ENCODE measurements around the gene TOR1A.

GRCh38 chr9:129835860-129836223, 11.9 kb upstream of the TOR1A start:
- TF ChIP-seq BHLHE40 (IDR thresholded peaks at IDR 0.05; ENCODE audit: borderline replicate concordance) (no peak), CTBP1 (IDR thresholded peaks at IDR 0.05; ENCODE audit: borderline replicate concordance) (no peak), HDGF (IDR thresholded peaks at IDR 0.05; ENCODE audit: borderline replicate concordance) (no peak), TARDBP (IDR thresholded peaks at IDR 0.05) (no peak), ELF4 (IDR thresholded peaks at IDR 0.05) (no peak), SUZ12 (IDR thresholded peaks at IDR 0.05) (no peak), SP1 (IDR thresholded peaks at IDR 0.05) (no peak), LEF1 (IDR thresholded peaks at IDR 0.05; ENCODE audit: borderline replicate concordance) (no peak), ARNT (IDR thresholded peaks at IDR 0.05) (no peak), FOXM1 (IDR thresholded peaks at IDR 0.05; ENCODE audit: borderline replicate concordance) (no peak), NFRKB (IDR thresholded peaks at IDR 0.05) (no peak), FOXA1 (IDR thresholded peaks at IDR 0.05) (no peak), L3MBTL2 (conservative IDR thresholded peaks at IDR 0.05) (no peak)
- TF ChIP-seq, protein P1, sequence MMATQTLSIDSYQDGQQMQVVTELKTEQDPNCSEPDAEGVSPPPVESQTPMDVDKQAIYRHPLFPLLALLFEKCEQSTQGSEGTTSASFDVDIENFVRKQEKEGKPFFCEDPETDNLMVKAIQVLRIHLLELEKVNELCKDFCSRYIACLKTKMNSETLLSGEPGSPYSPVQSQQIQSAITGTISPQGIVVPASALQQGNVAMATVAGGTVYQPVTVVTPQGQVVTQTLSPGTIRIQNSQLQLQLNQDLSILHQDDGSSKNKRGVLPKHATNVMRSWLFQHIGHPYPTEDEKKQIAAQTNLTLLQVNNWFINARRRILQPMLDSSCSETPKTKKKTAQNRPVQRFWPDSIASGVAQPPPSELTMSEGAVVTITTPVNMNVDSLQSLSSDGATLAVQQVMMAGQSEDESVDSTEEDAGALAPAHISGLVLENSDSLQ (IDR thresholded peaks at IDR 0.05) = no peak
